SK-N-DZ (cell line): ENCODE results near the gene TMPRSS6.

ENCODE experiments used
- DNase-seq: peaks from one replicate; pipeline ENCODE4 v3.0.0-alpha.2; 2015; ENCODE audit warnings: low spot score

The TMPRSS6 gene

GRCh38 chr22:37028692-37029674 lies 80.5 kb downstream of the TMPRSS6 start:
- DNase-seq = no peak

- DNase-seq = no peak
Observed at GRCh38 chr22:37027556-37027955, 82.0 kb downstream of the TMPRSS6 start.

GRCh38 chr22:37026325-37026724 lies 83.2 kb downstream of the TMPRSS6 start:
- DNase-seq = no peak

DNA sequence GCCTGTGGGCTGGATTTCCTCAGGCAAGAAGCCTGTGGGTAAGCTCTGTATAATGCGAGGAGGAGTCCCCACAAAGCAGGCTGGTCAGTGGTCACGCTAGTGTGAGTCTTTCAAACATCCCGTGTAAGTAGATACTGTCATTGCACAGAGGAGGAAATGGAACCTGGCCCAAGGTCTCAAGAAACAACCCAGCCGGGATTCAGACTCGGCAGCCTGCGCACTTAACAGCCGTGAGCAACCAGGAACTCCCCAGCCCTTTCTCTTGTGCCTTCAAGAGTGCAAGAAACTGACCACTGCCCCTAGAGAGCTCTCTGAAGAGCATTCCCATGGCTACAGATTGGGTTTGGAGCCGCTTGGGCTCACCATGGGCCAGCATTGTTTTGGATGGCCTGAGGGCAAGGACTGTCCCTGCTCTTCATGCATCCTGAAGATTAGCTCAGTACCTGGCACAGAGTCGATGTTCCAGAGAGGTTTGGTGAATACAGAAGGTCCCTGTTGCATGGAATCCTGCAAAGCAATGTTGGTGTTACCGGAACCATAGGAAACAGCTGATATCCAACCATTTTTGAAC lies 83.9 kb downstream of the TMPRSS6 start:
- DNase-seq = no peak

DNA sequence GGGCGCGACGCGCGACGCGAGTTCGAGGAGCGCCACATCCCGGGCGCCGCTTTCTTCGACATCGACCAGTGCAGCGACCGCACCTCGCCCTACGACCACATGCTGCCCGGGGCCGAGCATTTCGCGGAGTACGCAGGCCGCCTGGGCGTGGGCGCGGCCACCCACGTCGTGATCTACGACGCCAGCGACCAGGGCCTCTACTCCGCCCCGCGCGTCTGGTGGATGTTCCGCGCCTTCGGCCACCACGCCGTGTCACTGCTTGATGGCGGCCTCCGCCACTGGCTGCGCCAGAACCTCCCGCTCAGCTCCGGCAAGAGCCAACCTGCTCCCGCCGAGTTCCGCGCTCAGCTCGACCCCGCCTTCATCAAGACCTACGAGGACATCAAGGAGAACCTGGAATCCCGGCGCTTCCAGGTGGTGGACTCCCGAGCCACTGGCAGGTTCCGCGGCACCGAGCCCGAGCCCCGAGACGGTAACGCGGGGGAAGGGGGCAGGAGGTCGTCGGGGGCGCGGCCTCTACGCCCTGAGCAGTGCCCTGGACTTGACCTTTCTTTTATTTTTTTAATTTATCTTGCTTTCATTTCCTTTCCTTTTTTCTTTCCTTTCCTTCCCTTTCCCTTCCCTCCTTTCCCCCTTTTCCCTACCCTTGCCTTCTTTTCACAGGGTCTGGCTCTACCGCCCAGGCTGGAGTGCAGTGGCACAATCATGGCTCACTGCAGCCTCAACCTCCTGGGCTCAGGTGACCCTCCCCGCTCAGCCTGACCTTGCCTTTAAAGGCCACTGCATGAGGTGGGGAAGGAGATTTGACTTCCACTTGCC lies 85.0 kb downstream of the TMPRSS6 start:
- DNase-seq = no peak

GRCh38 chr22:37023743-37024338 lies 85.7 kb downstream of the TMPRSS6 start:
- DNase-seq = no peak

DNA sequence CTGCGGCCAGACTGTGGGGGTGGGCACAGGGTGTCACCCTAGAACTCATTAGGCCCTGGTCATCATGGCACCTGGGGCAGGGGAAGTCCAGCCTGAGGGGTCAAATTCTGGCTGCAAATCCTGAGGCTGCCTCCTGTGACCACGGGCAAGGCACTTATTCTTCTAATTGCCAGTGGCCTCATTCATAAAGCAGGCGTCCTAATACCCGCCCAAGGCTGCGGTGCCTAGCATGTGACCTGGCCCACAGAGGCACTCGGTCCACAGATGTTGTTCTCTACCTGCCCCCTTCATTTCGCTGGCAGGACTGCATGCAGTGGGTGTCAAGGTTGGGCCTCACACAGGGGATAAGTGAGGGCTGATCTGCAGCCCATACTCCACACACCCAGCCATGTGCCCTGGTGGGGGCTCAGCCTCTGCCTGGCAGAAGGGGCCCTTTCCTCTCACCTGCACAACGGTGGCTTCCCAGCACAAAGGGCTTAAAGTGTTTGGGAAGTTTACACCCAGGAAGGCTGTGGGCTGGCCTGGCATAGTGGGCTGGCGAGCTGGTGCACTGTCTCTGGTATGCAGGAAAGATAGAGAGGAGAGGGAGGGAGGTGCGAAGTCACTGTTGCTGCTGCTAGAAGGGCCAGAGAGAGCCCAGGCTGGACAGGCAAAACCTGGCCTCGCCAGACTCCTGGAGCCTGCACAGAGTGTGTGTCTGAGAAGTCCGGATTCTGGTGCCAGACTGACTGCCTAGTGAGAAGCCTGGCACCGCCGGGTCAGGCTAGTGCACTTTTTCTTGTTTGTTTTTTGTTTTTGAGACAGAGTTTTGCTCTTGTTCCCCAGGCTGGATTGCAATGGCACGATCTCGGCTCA lies 86.8 kb downstream of the TMPRSS6 start:
- no peak for DNase-seq

DNA sequence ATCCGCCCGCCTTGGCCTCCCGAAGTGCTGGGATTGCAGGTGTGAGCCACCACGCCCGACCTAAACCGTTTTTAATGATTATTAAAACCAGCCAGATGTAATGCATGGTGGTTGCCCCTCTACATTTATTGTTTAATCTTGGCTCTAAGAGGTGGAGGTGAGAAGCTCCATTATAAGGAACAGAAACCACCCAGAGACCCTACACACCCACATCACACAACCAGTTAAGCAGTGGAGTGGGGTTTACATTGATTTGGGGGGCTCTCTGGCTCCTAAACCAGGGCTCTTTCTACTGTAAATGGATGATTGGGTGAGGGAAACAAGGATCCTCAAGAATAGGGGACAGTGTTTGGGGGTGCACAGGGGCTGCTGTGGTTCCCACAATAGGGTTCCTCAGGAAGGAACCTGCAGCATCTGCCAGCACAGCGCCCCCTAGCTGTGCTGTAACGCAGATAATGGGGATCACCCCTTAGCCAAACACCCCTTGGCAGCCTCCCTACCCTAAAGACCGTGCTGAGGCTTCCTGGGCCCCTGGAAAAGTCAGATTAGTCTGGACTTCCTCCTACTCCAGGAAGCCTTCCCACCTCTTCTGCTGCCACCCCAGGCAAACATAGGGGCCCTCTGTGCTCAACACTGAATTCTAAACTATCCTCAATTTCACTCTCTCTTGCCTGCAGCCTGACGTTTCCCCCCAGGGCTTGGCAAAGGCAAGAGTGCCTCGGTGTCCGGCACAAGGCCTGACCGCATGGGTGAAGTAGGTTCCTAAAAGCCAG lies 87.6 kb downstream of the TMPRSS6 start:
- DNase-seq = peak; percentile 34

DNA sequence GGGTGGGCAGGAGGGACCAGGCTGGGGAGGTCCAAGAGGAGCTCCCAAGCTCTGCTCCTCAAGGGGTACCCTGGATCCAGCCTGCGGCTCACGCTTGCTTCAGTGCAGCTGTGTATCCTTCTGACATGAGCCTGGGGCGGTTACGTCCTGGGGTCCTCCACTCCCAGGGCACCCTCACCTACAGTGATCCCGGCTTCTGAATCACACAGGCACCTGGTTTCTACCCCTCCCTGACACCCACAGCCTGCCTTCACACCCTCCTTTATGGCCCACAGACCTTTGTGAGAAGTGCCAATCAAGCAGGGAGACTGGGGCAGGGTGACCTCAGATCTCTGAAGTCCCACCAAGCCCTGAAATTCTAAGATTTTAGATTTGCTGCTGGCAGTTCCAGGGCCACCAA lies 88.5 kb downstream of the TMPRSS6 start:
- DNase-seq = no peak

- DNase-seq = peak; percentile 49
Observed at GRCh38 chr22:37020192-37020479, 89.4 kb downstream of the TMPRSS6 start.

DNA sequence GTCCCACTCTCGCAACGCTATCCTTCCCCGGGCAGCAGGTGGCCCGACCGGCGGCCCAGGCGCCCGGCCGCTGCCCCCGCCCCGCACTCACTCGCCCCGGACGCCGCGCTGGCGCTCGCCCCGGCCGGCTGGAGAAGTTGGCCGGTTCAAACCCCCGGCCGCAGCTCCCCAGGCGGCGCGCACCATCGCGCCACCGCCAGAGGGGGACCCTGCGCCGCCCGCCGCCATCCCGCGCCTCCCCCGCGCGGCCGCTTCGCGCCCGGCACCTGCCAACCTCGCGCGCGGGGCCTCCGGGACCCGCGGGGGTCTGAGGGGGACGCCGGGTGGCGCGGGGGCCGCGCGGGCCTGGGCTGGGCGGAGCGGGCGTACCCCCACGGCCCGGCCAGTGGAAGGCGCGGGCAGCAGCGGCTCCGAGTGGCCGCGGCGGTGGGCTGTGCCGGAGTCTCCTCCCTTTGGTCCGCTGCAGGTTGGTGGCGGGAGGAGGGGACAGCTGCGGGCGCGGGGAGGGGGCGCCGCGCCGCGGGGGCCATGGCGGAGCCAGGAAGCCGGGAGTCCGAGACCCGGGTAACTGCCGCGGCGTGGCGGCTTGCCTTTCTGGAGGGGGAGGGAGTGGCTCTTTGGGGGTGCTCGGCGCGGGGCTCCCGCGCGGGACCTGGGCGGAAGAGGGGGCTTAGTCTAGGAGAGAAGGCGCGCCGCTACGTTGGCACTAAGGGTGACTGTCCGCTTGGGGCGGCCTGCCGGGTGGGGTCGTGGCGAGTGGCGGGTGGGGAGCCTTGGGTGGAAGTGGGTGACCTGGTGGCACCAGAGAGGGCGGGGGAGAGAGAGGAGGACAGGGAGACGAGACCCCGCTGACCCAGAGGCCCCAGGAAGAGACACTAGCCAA lies 90.0 kb downstream of the TMPRSS6 start, which contains the start of the genes MPST and TST:
MPST (plus strand) TSS at position 434 of the 883 bp plus-strand sequence; CDS start at position 529, 95 bp downstream.
TST (minus strand) TSS at position 139 of the 883 bp plus-strand sequence. CDS start 715 bp downstream, outside the sequence.
- DNase-seq = peak; percentile 78

DNA sequence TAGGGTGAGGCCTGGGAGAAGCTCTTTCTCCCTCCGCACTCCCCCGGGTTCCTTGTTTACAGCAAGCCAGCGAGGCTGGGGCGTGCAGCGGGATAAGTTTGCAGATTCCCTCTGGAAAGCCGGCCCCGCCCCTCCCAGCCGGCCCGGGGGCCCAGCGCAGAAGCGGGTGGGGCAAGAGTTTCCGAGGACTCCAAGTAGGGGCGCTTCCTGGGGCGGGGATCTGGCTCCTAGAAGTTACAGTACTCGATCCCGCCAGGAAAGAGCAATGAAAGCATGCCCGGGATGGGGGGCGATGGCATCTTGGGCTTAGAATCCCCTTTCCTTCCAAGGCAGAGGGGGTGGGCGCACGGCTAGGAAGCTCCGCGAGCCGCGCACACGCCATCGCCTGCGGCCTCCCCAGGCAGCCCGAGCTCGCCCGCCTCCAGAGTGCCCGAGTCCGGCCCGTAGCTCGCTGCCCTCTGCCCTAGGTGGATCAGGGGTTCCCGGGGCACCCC lies 90.7 kb downstream of the TMPRSS6 start:
- peak; percentile 36 for DNase-seq

- DNase-seq = no peak
Observed at GRCh38 chr22:37018086-37018814, 91.3 kb downstream of the TMPRSS6 start.

- DNase-seq = no peak
Observed at GRCh38 chr22:37017356-37017755, 92.2 kb downstream of the TMPRSS6 start.

GRCh38 chr22:37016134-37016910 lies 93.2 kb downstream of the TMPRSS6 start:
- DNase-seq = no peak

DNA sequence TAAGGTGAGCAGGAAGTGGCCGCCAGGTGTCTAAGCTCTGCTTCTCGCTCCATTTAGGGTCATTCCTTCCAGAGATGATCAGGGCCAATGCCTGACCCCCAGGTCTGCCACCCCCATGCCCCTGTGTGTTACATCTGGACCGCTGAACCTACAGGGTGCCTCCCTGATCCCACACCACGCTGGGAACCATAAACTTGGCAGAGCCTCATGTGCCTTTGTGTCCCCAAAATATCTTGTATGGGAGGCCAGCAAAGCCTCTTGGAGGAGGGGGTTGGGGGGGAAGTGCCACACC lies 94.0 kb downstream of the TMPRSS6 start:
- no peak for DNase-seq
